ENCODE data around the gene MOB2. TPM values are rescaled to one million over a fixed set of nuclear protein-coding genes. Genes with fewer than 3 reads are reported as not detected.

The MOB2 gene
- total RNA-seq, 2 experiments from 2014 or later: 22.4 to 27.5 TPM

- H3K4me3 ChIP-seq (ENCODE audit: low read depth, low read length, poor library complexity, severe bottlenecking): no peak overlapping the region
- no peaks in the 10 kb centered on the region for H3K9me2 ChIP-seq (ENCODE audit: insufficient read depth, low read length)
- no peaks in the 10 kb centered on the region for H3K9me3 ChIP-seq (ENCODE audit: low read length)
- no peak overlapping the region for H2AFZ ChIP-seq (ENCODE audit: low read length)
- ChIA-PET POLR2A (no interaction called here), CTCF (ENCODE audit: unreplicated experiment) (no interaction called here)
- no peaks in the 10 kb centered on the region; the same call in 1 of the 2 replicates for H4K20me1 ChIP-seq (ENCODE audit: insufficient read depth, low read length)
- no TSS peak for BruUV-seq (replicated peaks)
- H3K4me2 ChIP-seq (ENCODE audit: low read length): no peak overlapping the region
- no peaks in the 10 kb centered on the region for H3K4me1 ChIP-seq (ENCODE audit: insufficient read depth, low read length, poor library complexity, severe bottlenecking)
- intact Hi-C loops (cut with micrococcal nuclease; ENCODE audit: unreplicated experiment): no loop called here
- H3K27ac ChIP-seq (ENCODE audit: low read depth, low read length, poor library complexity, severe bottlenecking): no peak overlapping the region
- DNase-seq (ENCODE audit: low spot score): no peak
- no peaks in the 10 kb centered on the region for H3K36me3 ChIP-seq (ENCODE audit: insufficient read depth, low read length)
- no peak for TF ChIP-seq CTCF (conservative IDR thresholded peaks at IDR 0.05; ENCODE audit: low read length)
- no peak for TF ChIP-seq EZH2phosphoT487 (IDR thresholded peaks at IDR 0.05; ENCODE audit: borderline replicate concordance, low read depth, low read length)
- no peaks in the 10 kb centered on the region for H3K79me2 ChIP-seq (ENCODE audit: insufficient read depth, low read depth, low read length)
Observed at GRCh38 chr11:1484695-1485503, 1.7 kb downstream of the MOB2 start.

- H2AFZ ChIP-seq (ENCODE audit: low read length): no peak overlapping the region
- no peaks in the 10 kb centered on the region for H3K9me3 ChIP-seq (ENCODE audit: low read length)
- no TSS peak for BruUV-seq (replicated peaks)
- no peaks in the 10 kb centered on the region; the same call in 1 of the 2 replicates for H4K20me1 ChIP-seq (ENCODE audit: insufficient read depth, low read length)
- H3K36me3 ChIP-seq (ENCODE audit: insufficient read depth, low read length): no peaks in the 10 kb centered on the region
- H3K4me3 ChIP-seq (ENCODE audit: low read depth, low read length, poor library complexity, severe bottlenecking): no peak overlapping the region
- H3K9me2 ChIP-seq (ENCODE audit: insufficient read depth, low read length): no peaks in the 10 kb centered on the region
- DNase-seq (ENCODE audit: low spot score): no peak
- H3K4me1 ChIP-seq (ENCODE audit: insufficient read depth, low read length, poor library complexity, severe bottlenecking): no peaks in the 10 kb centered on the region
- no peak overlapping the region for H3K27ac ChIP-seq (ENCODE audit: low read depth, low read length, poor library complexity, severe bottlenecking)
- intact Hi-C loops (cut with micrococcal nuclease; ENCODE audit: unreplicated experiment): no loop called here
- POLR2A ChIA-PET: no interaction called here
- CTCF ChIA-PET (ENCODE audit: unreplicated experiment): no interaction called here
- TF ChIP-seq EZH2phosphoT487 (IDR thresholded peaks at IDR 0.05; ENCODE audit: borderline replicate concordance, low read depth, low read length) (no peak), CTCF (conservative IDR thresholded peaks at IDR 0.05; ENCODE audit: low read length) (no peak)
- no peak overlapping the region for H3K4me2 ChIP-seq (ENCODE audit: low read length)
- no peaks in the 10 kb centered on the region for H3K79me2 ChIP-seq (ENCODE audit: insufficient read depth, low read depth, low read length)
Observed at GRCh38 chr11:1484061-1484671, 2.4 kb downstream of the MOB2 start.

- Histone ChIP-seq H3K27ac (ENCODE audit: low read depth, low read length, poor library complexity, severe bottlenecking) (no peak overlapping the region), H3K9me2 (ENCODE audit: insufficient read depth, low read length) (no peaks in the 10 kb centered on the region), H3K36me3 (ENCODE audit: insufficient read depth, low read length) (no peaks in the 10 kb centered on the region), H4K20me1 (ENCODE audit: insufficient read depth, low read length) (no peaks in the 10 kb centered on the region; the same call in 1 of the 2 replicates), H3K4me1 (ENCODE audit: insufficient read depth, low read length, poor library complexity, severe bottlenecking) (no peaks in the 10 kb centered on the region), H3K4me3 (ENCODE audit: low read depth, low read length, poor library complexity, severe bottlenecking) (no peak overlapping the region), H3K9me3 (ENCODE audit: low read length) (no peaks in the 10 kb centered on the region), H2AFZ (ENCODE audit: low read length) (no peak overlapping the region), H3K79me2 (ENCODE audit: insufficient read depth, low read depth, low read length) (no peaks in the 10 kb centered on the region), H3K4me2 (ENCODE audit: low read length) (no peak overlapping the region)
- CTCF ChIA-PET (ENCODE audit: unreplicated experiment): no interaction called here
- no TSS peak for BruUV-seq (replicated peaks)
- no peak for DNase-seq (ENCODE audit: low spot score)
- POLR2A ChIA-PET: no interaction called here
- no peak for TF ChIP-seq EZH2phosphoT487 (IDR thresholded peaks at IDR 0.05; ENCODE audit: borderline replicate concordance, low read depth, low read length)
- TF ChIP-seq CTCF (conservative IDR thresholded peaks at IDR 0.05; ENCODE audit: low read length): no peak
- intact Hi-C loops (cut with micrococcal nuclease; ENCODE audit: unreplicated experiment): no loop called here
Observed at GRCh38 chr11:1483445-1483961, 3.1 kb downstream of the MOB2 start.
